ENCODE results near the gene IL17REL. TPM values are rescaled to one million over a fixed set of nuclear protein-coding genes. Genes with fewer than 3 reads are reported as not detected.
A peak's percentile ranks its signal among the peaks of the same experiment; 100 is the strongest.

The IL17REL gene
- total and polyA plus RNA-seq, 2 of the 13 experiments (the other 11 are each of a cell fraction or from before 2014, with no cell fraction given): not detected

DNA sequence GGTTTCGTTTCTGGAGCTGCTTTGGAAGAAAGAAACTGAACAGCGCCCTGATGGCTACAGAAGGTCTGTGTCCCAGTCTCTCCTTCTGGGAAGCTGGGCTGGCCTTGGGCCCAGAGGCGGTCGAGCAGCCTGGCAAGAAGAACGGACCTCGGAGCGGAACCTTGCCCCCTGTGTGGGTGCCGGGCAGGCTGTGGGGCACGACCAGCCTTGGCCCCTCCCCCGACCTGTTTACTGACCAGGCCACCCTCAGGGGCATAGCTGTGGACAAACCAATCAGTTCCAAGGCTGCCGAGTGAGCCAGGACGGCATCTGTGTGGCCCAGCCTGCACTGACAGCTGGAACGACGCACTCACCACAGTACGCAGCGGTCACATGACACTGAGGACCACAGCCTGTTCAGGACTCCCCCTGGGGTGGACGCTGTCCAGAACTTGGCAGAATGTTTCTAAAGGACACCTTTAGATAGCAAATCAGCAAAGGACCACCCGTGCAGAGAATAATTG is 44.8 kb downstream of the IL17REL start (continued):
- TF ChIP-seq, protein P1, sequence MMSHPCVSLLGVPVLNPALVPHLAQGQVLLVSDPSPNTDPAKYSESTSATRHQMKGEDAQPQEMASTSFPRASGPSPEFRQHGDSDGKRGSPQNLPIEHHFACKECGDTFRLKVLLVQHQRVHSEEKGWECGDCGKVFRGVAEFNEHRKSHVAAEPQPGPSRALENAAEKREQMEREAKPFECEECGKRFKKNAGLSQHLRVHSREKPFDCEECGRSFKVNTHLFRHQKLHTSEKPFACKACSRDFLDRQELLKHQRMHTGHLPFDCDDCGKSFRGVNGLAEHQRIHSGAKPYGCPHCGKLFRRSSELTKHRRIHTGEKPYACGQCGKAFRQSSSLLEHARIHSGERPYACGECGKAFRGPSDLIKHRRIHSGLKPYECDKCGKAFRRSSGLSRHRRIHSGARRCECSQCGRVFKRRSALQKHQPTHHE (CRISPR knock-in tag; IDR thresholded peaks at IDR 0.05; ENCODE audit: borderline replicate concordance): no peak
- TF ChIP-seq SAP130 (CRISPR knock-in tag; IDR thresholded peaks at IDR 0.05; ENCODE audit: low read depth) (peak; percentile 81), ZSCAN29 (CRISPR knock-in tag; conservative IDR thresholded peaks at IDR 0.05) (no peak), RAD21 (CRISPR knock-in tag; IDR thresholded peaks at IDR 0.05) (peak; percentile 8; the same call in 1 of the 2 replicates), ZNF331 (CRISPR knock-in tag; IDR thresholded peaks at IDR 0.05) (0 out of 2 replicates have a peak, but pooled peaks have one; percentile 14), NFIB (CRISPR knock-in tag; IDR thresholded peaks at IDR 0.05; ENCODE audit: borderline replicate concordance) (no peak), ZNF761 (CRISPR knock-in tag; conservative IDR thresholded peaks at IDR 0.05) (no peak; the same call in 1 of the 2 replicates), SALL2 (CRISPR knock-in tag; IDR thresholded peaks at IDR 0.05) (no peak), ZNF616 (CRISPR knock-in tag; IDR thresholded peaks at IDR 0.05; ENCODE audit: low read depth) (no peak), SMARCE1 (IDR thresholded peaks at IDR 0.05; ENCODE audit: borderline replicate concordance) (no peak), JUN (CRISPR knock-in tag; IDR thresholded peaks at IDR 0.05) (no peak), ZKSCAN5 (CRISPR knock-in tag; IDR thresholded peaks at IDR 0.05) (no peak), ZBTB8A (CRISPR knock-in tag; IDR thresholded peaks at IDR 0.05; ENCODE audit: borderline replicate concordance, low read depth) (no peak)
- TF ChIP-seq, protein P2, sequence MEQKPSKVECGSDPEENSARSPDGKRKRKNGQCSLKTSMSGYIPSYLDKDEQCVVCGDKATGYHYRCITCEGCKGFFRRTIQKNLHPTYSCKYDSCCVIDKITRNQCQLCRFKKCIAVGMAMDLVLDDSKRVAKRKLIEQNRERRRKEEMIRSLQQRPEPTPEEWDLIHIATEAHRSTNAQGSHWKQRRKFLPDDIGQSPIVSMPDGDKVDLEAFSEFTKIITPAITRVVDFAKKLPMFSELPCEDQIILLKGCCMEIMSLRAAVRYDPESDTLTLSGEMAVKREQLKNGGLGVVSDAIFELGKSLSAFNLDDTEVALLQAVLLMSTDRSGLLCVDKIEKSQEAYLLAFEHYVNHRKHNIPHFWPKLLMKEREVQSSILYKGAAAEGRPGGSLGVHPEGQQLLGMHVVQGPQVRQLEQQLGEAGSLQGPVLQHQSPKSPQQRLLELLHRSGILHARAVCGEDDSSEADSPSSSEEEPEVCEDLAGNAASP (CRISPR knock-in tag; IDR thresholded peaks at IDR 0.05; ENCODE audit: borderline replicate concordance): no peak
- TF ChIP-seq, protein P3, sequence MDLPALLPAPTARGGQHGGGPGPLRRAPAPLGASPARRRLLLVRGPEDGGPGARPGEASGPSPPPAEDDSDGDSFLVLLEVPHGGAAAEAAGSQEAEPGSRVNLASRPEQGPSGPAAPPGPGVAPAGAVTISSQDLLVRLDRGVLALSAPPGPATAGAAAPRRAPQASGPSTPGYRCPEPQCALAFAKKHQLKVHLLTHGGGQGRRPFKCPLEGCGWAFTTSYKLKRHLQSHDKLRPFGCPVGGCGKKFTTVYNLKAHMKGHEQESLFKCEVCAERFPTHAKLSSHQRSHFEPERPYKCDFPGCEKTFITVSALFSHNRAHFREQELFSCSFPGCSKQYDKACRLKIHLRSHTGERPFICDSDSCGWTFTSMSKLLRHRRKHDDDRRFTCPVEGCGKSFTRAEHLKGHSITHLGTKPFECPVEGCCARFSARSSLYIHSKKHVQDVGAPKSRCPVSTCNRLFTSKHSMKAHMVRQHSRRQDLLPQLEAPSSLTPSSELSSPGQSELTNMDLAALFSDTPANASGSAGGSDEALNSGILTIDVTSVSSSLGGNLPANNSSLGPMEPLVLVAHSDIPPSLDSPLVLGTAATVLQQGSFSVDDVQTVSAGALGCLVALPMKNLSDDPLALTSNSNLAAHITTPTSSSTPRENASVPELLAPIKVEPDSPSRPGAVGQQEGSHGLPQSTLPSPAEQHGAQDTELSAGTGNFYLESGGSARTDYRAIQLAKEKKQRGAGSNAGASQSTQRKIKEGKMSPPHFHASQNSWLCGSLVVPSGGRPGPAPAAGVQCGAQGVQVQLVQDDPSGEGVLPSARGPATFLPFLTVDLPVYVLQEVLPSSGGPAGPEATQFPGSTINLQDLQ (CRISPR knock-in tag; IDR thresholded peaks at IDR 0.05): no peak
- TF ChIP-seq, protein P4, sequence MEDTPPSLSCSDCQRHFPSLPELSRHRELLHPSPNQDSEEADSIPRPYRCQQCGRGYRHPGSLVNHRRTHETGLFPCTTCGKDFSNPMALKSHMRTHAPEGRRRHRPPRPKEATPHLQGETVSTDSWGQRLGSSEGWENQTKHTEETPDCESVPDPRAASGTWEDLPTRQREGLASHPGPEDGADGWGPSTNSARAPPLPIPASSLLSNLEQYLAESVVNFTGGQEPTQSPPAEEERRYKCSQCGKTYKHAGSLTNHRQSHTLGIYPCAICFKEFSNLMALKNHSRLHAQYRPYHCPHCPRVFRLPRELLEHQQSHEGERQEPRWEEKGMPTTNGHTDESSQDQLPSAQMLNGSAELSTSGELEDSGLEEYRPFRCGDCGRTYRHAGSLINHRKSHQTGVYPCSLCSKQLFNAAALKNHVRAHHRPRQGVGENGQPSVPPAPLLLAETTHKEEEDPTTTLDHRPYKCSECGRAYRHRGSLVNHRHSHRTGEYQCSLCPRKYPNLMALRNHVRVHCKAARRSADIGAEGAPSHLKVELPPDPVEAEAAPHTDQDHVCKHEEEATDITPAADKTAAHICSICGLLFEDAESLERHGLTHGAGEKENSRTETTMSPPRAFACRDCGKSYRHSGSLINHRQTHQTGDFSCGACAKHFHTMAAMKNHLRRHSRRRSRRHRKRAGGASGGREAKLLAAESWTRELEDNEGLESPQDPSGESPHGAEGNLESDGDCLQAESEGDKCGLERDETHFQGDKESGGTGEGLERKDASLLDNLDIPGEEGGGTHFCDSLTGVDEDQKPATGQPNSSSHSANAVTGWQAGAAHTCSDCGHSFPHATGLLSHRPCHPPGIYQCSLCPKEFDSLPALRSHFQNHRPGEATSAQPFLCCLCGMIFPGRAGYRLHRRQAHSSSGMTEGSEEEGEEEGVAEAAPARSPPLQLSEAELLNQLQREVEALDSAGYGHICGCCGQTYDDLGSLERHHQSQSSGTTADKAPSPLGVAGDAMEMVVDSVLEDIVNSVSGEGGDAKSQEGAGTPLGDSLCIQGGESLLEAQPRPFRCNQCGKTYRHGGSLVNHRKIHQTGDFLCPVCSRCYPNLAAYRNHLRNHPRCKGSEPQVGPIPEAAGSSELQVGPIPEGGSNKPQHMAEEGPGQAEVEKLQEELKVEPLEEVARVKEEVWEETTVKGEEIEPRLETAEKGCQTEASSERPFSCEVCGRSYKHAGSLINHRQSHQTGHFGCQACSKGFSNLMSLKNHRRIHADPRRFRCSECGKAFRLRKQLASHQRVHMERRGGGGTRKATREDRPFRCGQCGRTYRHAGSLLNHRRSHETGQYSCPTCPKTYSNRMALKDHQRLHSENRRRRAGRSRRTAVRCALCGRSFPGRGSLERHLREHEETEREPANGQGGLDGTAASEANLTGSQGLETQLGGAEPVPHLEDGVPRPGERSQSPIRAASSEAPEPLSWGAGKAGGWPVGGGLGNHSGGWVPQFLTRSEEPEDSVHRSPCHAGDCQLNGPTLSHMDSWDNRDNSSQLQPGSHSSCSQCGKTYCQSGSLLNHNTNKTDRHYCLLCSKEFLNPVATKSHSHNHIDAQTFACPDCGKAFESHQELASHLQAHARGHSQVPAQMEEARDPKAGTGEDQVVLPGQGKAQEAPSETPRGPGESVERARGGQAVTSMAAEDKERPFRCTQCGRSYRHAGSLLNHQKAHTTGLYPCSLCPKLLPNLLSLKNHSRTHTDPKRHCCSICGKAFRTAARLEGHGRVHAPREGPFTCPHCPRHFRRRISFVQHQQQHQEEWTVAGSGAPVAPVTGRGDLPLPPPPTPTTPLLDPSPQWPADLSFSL (CRISPR knock-in tag; IDR thresholded peaks at IDR 0.05): no peak
- TF ChIP-seq, protein P5, sequence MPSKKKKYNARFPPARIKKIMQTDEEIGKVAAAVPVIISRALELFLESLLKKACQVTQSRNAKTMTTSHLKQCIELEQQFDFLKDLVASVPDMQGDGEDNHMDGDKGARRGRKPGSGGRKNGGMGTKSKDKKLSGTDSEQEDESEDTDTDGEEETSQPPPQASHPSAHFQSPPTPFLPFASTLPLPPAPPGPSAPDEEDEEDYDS (CRISPR knock-in tag; IDR thresholded peaks at IDR 0.05): no peak

All from HepG2 (cell line).